ENCODE data around the gene ANKRD34A. TPM values are rescaled to one million over a fixed set of nuclear protein-coding genes. Genes with fewer than 3 reads are reported as not detected.
A peak's percentile ranks its signal among the peaks of the same experiment; 100 is the strongest.

ANKRD34A gene
- total and polyA plus RNA-seq, 8 donors = 0.73 to 1.3 (median 0.91) TPM

DNA sequence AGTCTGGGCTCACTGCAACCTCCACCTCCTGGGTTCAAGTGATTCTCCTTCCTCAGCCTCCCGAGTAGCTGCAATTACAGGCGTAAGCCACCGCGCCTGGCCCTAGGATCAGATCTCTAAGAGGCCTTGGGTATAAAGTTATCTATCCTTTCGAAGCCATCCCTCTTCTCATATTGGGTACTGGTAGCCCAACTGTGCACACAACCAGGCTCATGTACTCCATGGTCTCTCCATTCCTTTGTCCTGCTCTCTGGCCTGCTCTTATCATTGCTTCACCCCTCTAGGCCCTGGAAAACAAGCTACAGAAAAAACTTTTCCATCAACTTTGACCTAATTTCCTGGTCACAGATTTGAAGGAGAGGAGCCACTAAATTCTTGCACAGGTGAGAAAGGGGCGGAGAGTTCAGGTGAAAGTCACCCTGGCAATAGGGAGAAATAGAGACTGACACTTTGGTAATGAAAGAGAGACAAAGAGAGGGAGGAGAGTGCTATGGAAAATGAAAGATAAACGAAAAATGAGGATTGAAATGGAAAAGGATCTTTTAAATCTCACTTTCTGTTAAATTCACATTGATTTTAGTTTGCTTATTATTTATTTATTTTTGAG lies 26.0 kb upstream of the ANKRD34A start:
- ATAC-seq (peak; percentile 3), DNase-seq (peak in 1 of 4 donors; percentile 30)
- H3K27ac ChIP-seq = peak overlapping the region; percentile 92
- H3K4me1 ChIP-seq = peaks cover 16 to 88% of the 10 kb centered on the region in 2 donors
- H3K9me3 ChIP-seq = no peaks in the 10 kb centered on the region
- no peaks in the 10 kb centered on the region for H3K27me3 ChIP-seq
- no peak overlapping the region for H3K4me3 ChIP-seq
- H3K36me3 ChIP-seq = peaks cover 0 to 39% of the 10 kb centered on the region in 2 donors
- TF ChIP-seq CTCF (IDR thresholded peaks at IDR 0.05) = no peak
- intact Hi-C loops (cut with DNase I) = no loop called here

- ATAC-seq = peak; percentile 3
- Histone ChIP-seq H3K27ac (peak overlapping the region; percentile 39 to 92), H3K27me3 (no peaks in the 10 kb centered on the region), H3K4me3 (no peak overlapping the region), H3K9me3 (no peaks in the 10 kb centered on the region), H3K4me1 (peaks cover 22 to 98% of the 10 kb centered on the region in 2 donors), H3K36me3 (peaks cover 0 to 24% of the 10 kb centered on the region in 2 donors)
- TF ChIP-seq CTCF (IDR thresholded peaks at IDR 0.05) = no peak
- intact Hi-C loops (cut with DNase I) = no loop called here
- DNase-seq = peak in 1 of 4 donors; percentile 35
These were observed 24.4 kb upstream of the ANKRD34A start for GRCh38 chr1:145988773-145989172.

- peaks cover 0 to 15% of the 10 kb centered on the region in 2 donors for H3K36me3 ChIP-seq
- TF ChIP-seq CTCF (IDR thresholded peaks at IDR 0.05) = no peak
- H3K4me1 ChIP-seq = peaks cover 17 to 98% of the 10 kb centered on the region in 2 donors
- no peak for DNase-seq
- intact Hi-C loops (cut with DNase I) = no loop called here
- no peaks in the 10 kb centered on the region for H3K9me3 ChIP-seq
- no peaks in the 10 kb centered on the region for H3K27me3 ChIP-seq
- H3K27ac ChIP-seq = peak overlapping the region; percentile 39 to 92
- ATAC-seq = no peak
- H3K4me3 ChIP-seq = no peak overlapping the region
These were observed 23.6 kb upstream of the ANKRD34A start for GRCh38 chr1:145987926-145988325.

DNA sequence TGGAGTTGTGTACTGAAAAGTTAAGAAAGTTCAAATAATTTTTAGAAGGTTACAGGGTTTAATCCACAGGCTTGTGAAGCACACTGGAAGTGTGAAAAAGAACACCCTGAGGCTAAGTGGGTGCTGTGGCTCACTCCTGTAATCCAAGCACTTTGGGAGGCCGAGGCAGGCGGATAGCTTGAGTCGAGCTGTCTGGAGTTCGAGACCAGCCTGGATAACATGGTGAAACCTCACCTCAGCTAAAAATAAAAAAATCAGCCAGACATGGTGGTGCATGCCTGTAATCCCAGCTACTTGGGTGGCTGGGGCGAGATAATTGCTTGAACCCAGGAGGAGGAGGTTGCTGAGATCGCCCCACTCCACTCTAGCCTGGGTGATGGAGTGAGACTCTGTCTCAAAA lies 22.2 kb upstream of the ANKRD34A start:
- peaks cover 0 to 1% of the 10 kb centered on the region in 2 donors for H3K36me3 ChIP-seq
- intact Hi-C loops (cut with DNase I) = no loop called here
- peak in 1 of 4 donors; percentile 29 for DNase-seq
- ATAC-seq = no peak
- peak overlapping the region; percentile 78 to 100 for H3K27ac ChIP-seq
- H3K4me1 ChIP-seq = peaks cover 18 to 98% of the 10 kb centered on the region in 2 donors
- no peaks in the 10 kb centered on the region for H3K27me3 ChIP-seq
- TF ChIP-seq CTCF (IDR thresholded peaks at IDR 0.05) = no peak
- no peaks in the 10 kb centered on the region for H3K9me3 ChIP-seq
- H3K4me3 ChIP-seq = no peak overlapping the region

DNA sequence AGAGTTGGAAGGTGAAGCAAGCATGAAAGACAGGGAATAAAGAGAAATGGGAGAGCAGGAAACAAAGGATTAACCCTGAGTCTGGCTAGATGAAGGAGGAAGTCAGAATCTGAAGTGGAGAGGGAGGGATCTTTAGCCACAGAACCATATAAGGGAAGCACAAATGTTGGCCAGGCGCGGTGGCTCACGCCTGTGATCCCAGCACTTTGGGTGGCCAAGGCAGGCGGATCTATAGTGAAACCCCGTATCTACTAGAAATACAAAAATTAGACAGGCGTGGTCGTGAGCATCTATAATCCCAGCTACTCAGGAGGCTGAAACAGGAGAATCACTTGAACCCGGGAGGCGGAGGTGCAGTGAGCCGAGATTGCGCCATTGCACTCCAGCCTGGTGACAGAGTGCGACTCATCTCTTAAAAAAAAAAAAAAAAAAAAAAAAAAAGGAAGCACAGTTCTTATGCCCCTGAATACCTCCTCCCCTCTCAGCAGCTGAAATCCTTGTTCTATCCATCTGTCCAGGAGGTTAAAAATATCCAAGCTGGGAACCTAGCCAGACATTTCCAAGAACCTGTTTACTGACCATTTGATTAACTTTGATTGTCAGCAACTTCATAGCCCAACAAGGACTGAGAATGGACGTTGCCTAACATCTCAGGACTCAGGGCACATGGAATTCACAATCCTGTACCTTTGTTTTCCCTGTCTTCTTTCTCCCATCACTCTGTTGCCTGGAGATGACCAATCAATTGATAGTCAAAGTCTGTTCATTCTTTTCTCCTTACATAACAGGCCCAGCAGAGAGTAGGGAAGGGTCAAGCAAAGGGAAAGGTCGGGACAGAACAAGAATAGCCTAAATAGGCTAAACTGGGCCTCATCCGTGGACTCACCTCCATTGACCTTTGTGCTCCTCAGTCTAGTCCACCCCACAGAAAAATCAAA lies 21.4 kb upstream of the ANKRD34A start:
- peak overlapping the region; percentile 78 to 100 for H3K27ac ChIP-seq
- ATAC-seq (peak; percentile 70), DNase-seq (peak in 2 of 4 donors; percentile 67 to 83)
- H3K4me3 ChIP-seq = peak overlapping the region in 1 of 2 donors; percentile 20
- no peak for TF ChIP-seq CTCF (IDR thresholded peaks at IDR 0.05)
- H3K9me3 ChIP-seq = no peaks in the 10 kb centered on the region
- H3K36me3 ChIP-seq = no peaks in the 10 kb centered on the region
- H3K4me1 ChIP-seq = peaks cover 19 to 98% of the 10 kb centered on the region in 2 donors
- no peaks in the 10 kb centered on the region for H3K27me3 ChIP-seq
- intact Hi-C loops (cut with DNase I) = no loop called here

All from left lung (tissue), 10 donors.